Measurements from ENCODE around the gene TMEM51.

Gene TMEM51

GRCh38 chr1:15196807-15197530 is 43.4 kb downstream of the TMEM51 start:
- no peak for DNase-seq (ENCODE audit: low read depth)

GRCh38 chr1:15197591-15198447 is 44.3 kb downstream of the TMEM51 start:
- no peak for DNase-seq (ENCODE audit: low read depth)

GRCh38 chr1:15198684-15199083 is 45.1 kb downstream of the TMEM51 start:
- no peak for DNase-seq (ENCODE audit: low read depth)

- no peak for DNase-seq (ENCODE audit: low read depth)
Measured at GRCh38 chr1:15201221-15201620, 47.7 kb downstream of the TMEM51 start.

- DNase-seq (ENCODE audit: low read depth): no peak
Measured at GRCh38 chr1:15201849-15202551, 48.5 kb downstream of the TMEM51 start.

- no peak for DNase-seq (ENCODE audit: low read depth)
Measured at GRCh38 chr1:15204931-15205330, 51.4 kb downstream of the TMEM51 start.

- no peak for DNase-seq (ENCODE audit: low read depth)
Measured at GRCh38 chr1:15205586-15206346, 52.2 kb downstream of the TMEM51 start.

- no peak for DNase-seq (ENCODE audit: low read depth)
Measured at GRCh38 chr1:15206418-15207030, 53.0 kb downstream of the TMEM51 start.

GRCh38 chr1:15207031-15207828 is 53.7 kb downstream of the TMEM51 start:
- DNase-seq (ENCODE audit: low read depth): no peak

- DNase-seq (ENCODE audit: low read depth): no peak
Measured at GRCh38 chr1:15207829-15208429, 54.4 kb downstream of the TMEM51 start.

- no peak for DNase-seq (ENCODE audit: low read depth)
Measured at GRCh38 chr1:15210651-15211375, 57.3 kb downstream of the TMEM51 start.

GRCh38 chr1:15211424-15211823 is 57.9 kb downstream of the TMEM51 start:
- no peak for DNase-seq (ENCODE audit: low read depth)

- DNase-seq (ENCODE audit: low read depth): no peak
Measured at GRCh38 chr1:15212216-15212953, 58.8 kb downstream of the TMEM51 start.

- no peak for DNase-seq (ENCODE audit: low read depth)
Measured at GRCh38 chr1:15212954-15213291, 59.4 kb downstream of the TMEM51 start.

GRCh38 chr1:15213341-15213821 is 59.8 kb downstream of the TMEM51 start:
- DNase-seq (ENCODE audit: low read depth): no peak

- no peak for DNase-seq (ENCODE audit: low read depth)
Measured at GRCh38 chr1:15214527-15214926, 61.0 kb downstream of the TMEM51 start.

GRCh38 chr1:15215116-15215515 is 61.6 kb downstream of the TMEM51 start:
- no peak for DNase-seq (ENCODE audit: low read depth)

- DNase-seq (ENCODE audit: low read depth): no peak
Measured at GRCh38 chr1:15217654-15218053, 64.1 kb downstream of the TMEM51 start.
